ENCODE data around the gene MON1A. TPM values are rescaled to one million over a fixed set of nuclear protein-coding genes. Genes with fewer than 3 reads are reported as not detected.
"Not testable (repeated sequence)": the region's sequence is repeated elsewhere in the genome, so short reads cannot be mapped to it uniquely, and the experiment has no call there.

Gene MON1A
- total RNA-seq, 2 experiments from 2014 or later = 11.7 to 12.2 TPM

GRCh38 chr3:49906073-49906743, 23.4 kb downstream of the MON1A start:
- Mint-ChIP-seq H3K4me3 (peak overlapping the region; percentile 32), H3K27me3 (no peaks in the 10 kb centered on the region), H3K27ac (peak overlapping the region; percentile 56), H3K4me1 (peaks cover 17% of the 10 kb centered on the region), H3K9me3 (no peaks in the 10 kb centered on the region), H3K36me3 (peaks cover 4% of the 10 kb centered on the region)
- DNase-seq = peak; percentile 59

- not testable (repeated sequence) for H3K36me3 Mint-ChIP-seq, DNase-seq, H3K9me3 Mint-ChIP-seq, H3K27me3 Mint-ChIP-seq
- H3K27ac Mint-ChIP-seq = peak overlapping the region; percentile 90
- H3K4me3 Mint-ChIP-seq = peak overlapping the region; percentile 89
- H3K4me1 Mint-ChIP-seq = peaks cover 17% of the 10 kb centered on the region
Observed at GRCh38 chr3:49904448-49904847, 25.2 kb downstream of the MON1A start.

GRCh38 chr3:49903451-49904424, 25.9 kb downstream of the MON1A start, which contains the start of gene MST1R:
Gene MST1R (minus strand): TSS chr3:49903873. CDS start chr3:49903609, 264 bp downstream.
- H3K36me3 Mint-ChIP-seq = peaks cover 2% of the 10 kb centered on the region
- H3K9me3 Mint-ChIP-seq = no peaks in the 10 kb centered on the region
- H3K4me1 Mint-ChIP-seq = peaks cover 17% of the 10 kb centered on the region
- H3K27me3 Mint-ChIP-seq = no peaks in the 10 kb centered on the region
- peak within 1 kb of the TSS; percentile 89 for H3K4me3 Mint-ChIP-seq
- peak within 1 kb of the TSS; percentile 90 for H3K27ac Mint-ChIP-seq
- DNase-seq = peak; percentile 94

- Mint-ChIP-seq H3K27me3 (no peaks in the 10 kb centered on the region), H3K9me3 (no peaks in the 10 kb centered on the region), H3K27ac (no peak overlapping the region), H3K36me3 (peaks cover 2% of the 10 kb centered on the region), H3K4me1 (peaks cover 17% of the 10 kb centered on the region), H3K4me3 (no peak overlapping the region)
- DNase-seq = no peak
Observed at GRCh38 chr3:49902511-49903345, 26.9 kb downstream of the MON1A start.

GRCh38 chr3:49901366-49902339, 28.0 kb downstream of the MON1A start:
- no peaks in the 10 kb centered on the region for H3K9me3 Mint-ChIP-seq
- no peak overlapping the region for H3K27ac Mint-ChIP-seq
- no peak for DNase-seq
- H3K27me3 Mint-ChIP-seq = no peaks in the 10 kb centered on the region
- H3K36me3 Mint-ChIP-seq = peaks cover 2% of the 10 kb centered on the region
- peaks cover 16% of the 10 kb centered on the region for H3K4me1 Mint-ChIP-seq
- H3K4me3 Mint-ChIP-seq = no peak overlapping the region

GRCh38 chr3:49900491-49901153, 29.0 kb downstream of the MON1A start:
- Mint-ChIP-seq H3K27me3 (no peaks in the 10 kb centered on the region), H3K4me1 (peaks cover 6% of the 10 kb centered on the region), H3K36me3 (no peaks in the 10 kb centered on the region), H3K4me3 (no peak overlapping the region), H3K27ac (no peak overlapping the region), H3K9me3 (no peaks in the 10 kb centered on the region)
- DNase-seq = no peak

- no peak overlapping the region for H3K27ac Mint-ChIP-seq
- H3K4me1 Mint-ChIP-seq = peaks cover 5% of the 10 kb centered on the region
- DNase-seq = no peak
- H3K36me3 Mint-ChIP-seq = no peaks in the 10 kb centered on the region
- no peak overlapping the region for H3K4me3 Mint-ChIP-seq
- no peaks in the 10 kb centered on the region for H3K27me3 Mint-ChIP-seq
- no peaks in the 10 kb centered on the region for H3K9me3 Mint-ChIP-seq
Observed at GRCh38 chr3:49899815-49900214, 29.8 kb downstream of the MON1A start.

- H3K27me3 Mint-ChIP-seq = no peaks in the 10 kb centered on the region
- no peaks in the 10 kb centered on the region for H3K36me3 Mint-ChIP-seq
- peaks cover 2% of the 10 kb centered on the region for H3K4me1 Mint-ChIP-seq
- H3K4me3 Mint-ChIP-seq = no peak overlapping the region
- H3K9me3 Mint-ChIP-seq = no peaks in the 10 kb centered on the region
- no peak overlapping the region for H3K27ac Mint-ChIP-seq
- no peak for DNase-seq
Observed at GRCh38 chr3:49898991-49899390, 30.6 kb downstream of the MON1A start.

- Mint-ChIP-seq H3K27ac (no peak overlapping the region), H3K4me1 (no peaks in the 10 kb centered on the region), H3K36me3 (no peaks in the 10 kb centered on the region), H3K9me3 (no peaks in the 10 kb centered on the region), H3K4me3 (no peak overlapping the region), H3K27me3 (no peaks in the 10 kb centered on the region)
- DNase-seq = no peak
Observed at GRCh38 chr3:49896345-49896744, 33.3 kb downstream of the MON1A start.

GRCh38 chr3:49895791-49896190, 33.8 kb downstream of the MON1A start:
- H3K27ac Mint-ChIP-seq = no peak overlapping the region
- no peaks in the 10 kb centered on the region for H3K36me3 Mint-ChIP-seq
- no peaks in the 10 kb centered on the region for H3K9me3 Mint-ChIP-seq
- H3K27me3 Mint-ChIP-seq = no peaks in the 10 kb centered on the region
- DNase-seq = no peak
- no peaks in the 10 kb centered on the region for H3K4me1 Mint-ChIP-seq
- H3K4me3 Mint-ChIP-seq = no peak overlapping the region

- Mint-ChIP-seq H3K27ac (no peak overlapping the region), H3K4me3 (no peak overlapping the region), H3K4me1 (peaks cover 3% of the 10 kb centered on the region)
Observed at GRCh38 chr3:49889296-49889695, 40.3 kb downstream of the MON1A start.

GRCh38 chr3:49886922-49887265, 42.7 kb downstream of the MON1A start:
- H3K9me3 Mint-ChIP-seq = no peaks in the 10 kb centered on the region

More at GRCh38 chr3:49889296-49889695, 40.3 kb downstream of the MON1A start:
- DNase-seq = no peak
- no peaks in the 10 kb centered on the region for H3K36me3 Mint-ChIP-seq
- H3K27me3 Mint-ChIP-seq = no peaks in the 10 kb centered on the region
- no peaks in the 10 kb centered on the region for H3K9me3 Mint-ChIP-seq

GRCh38 chr3:49883998-49884397, 45.6 kb downstream of the MON1A start:
- no peak for DNase-seq
- Mint-ChIP-seq H3K27me3 (no peaks in the 10 kb centered on the region), H3K27ac (no peak overlapping the region), H3K9me3 (no peaks in the 10 kb centered on the region), H3K36me3 (no peaks in the 10 kb centered on the region), H3K4me1 (no peaks in the 10 kb centered on the region), H3K4me3 (no peak overlapping the region)

More at GRCh38 chr3:49886922-49887265, 42.7 kb downstream of the MON1A start:
- H3K4me1 Mint-ChIP-seq = peaks cover 3% of the 10 kb centered on the region
- no peak overlapping the region for H3K4me3 Mint-ChIP-seq
- no peaks in the 10 kb centered on the region for H3K36me3 Mint-ChIP-seq
- H3K27ac Mint-ChIP-seq = no peak overlapping the region
- no peak for DNase-seq
- H3K27me3 Mint-ChIP-seq = no peaks in the 10 kb centered on the region
